ENCODE measurements around the gene JMJD1C.

GRCh38 chr10:63221950-63222349 lies 243.8 kb downstream of the JMJD1C start:
- TF ChIP-seq POLR2A (IDR thresholded peaks at IDR 0.05) (no peak), CTCF (IDR thresholded peaks at IDR 0.05) (no peak)
